ENCODE measurements around the gene ZFYVE28.
"Not testable (repeated sequence)": the region's sequence is repeated elsewhere in the genome, so short reads cannot be mapped to it uniquely, and the experiment has no call there.

ZFYVE28 gene

GRCh38 chr4:2445571-2445970 lies 27.1 kb upstream of the ZFYVE28 start:
- no peak for FAIRE-seq

GRCh38 chr4:2445130-2445529 lies 26.7 kb upstream of the ZFYVE28 start:
- no peak for FAIRE-seq

- no peak for FAIRE-seq
Measured at GRCh38 chr4:2443956-2444740, 25.7 kb upstream of the ZFYVE28 start.

- no peak for FAIRE-seq
Measured at GRCh38 chr4:2443061-2443730, 24.8 kb upstream of the ZFYVE28 start.

- no peak for FAIRE-seq
Measured at GRCh38 chr4:2442175-2442993, 23.9 kb upstream of the ZFYVE28 start.

- FAIRE-seq: no peak
Measured at GRCh38 chr4:2441393-2442174, 23.1 kb upstream of the ZFYVE28 start.

GRCh38 chr4:2438822-2439718 lies 20.6 kb upstream of the ZFYVE28 start:
- FAIRE-seq: no peak

GRCh38 chr4:2437475-2438215 lies 19.2 kb upstream of the ZFYVE28 start:
- no peak for FAIRE-seq

- no peak for FAIRE-seq
Measured at GRCh38 chr4:2436761-2437474, 18.5 kb upstream of the ZFYVE28 start.

- no peak for FAIRE-seq
Measured at GRCh38 chr4:2436301-2436700, 17.9 kb upstream of the ZFYVE28 start.

GRCh38 chr4:2434420-2434819 lies 16.0 kb upstream of the ZFYVE28 start:
- no peak for FAIRE-seq

GRCh38 chr4:2433609-2434350 lies 15.3 kb upstream of the ZFYVE28 start:
- no peak for FAIRE-seq

GRCh38 chr4:2432991-2433530 lies 14.6 kb upstream of the ZFYVE28 start:
- FAIRE-seq: no peak

- FAIRE-seq: no peak
Measured at GRCh38 chr4:2432004-2432403, 13.6 kb upstream of the ZFYVE28 start.

- not testable (repeated sequence) for FAIRE-seq
Measured at GRCh38 chr4:2429945-2430757, 11.7 kb upstream of the ZFYVE28 start.

- no peak for FAIRE-seq
Measured at GRCh38 chr4:2428496-2429213, 10.2 kb upstream of the ZFYVE28 start.
